ENCODE data around the gene LIMA1.
"Not testable (repeated sequence)": the region's sequence is repeated elsewhere in the genome, so short reads cannot be mapped to it uniquely, and the experiment has no call there.

The LIMA1 gene

DNA sequence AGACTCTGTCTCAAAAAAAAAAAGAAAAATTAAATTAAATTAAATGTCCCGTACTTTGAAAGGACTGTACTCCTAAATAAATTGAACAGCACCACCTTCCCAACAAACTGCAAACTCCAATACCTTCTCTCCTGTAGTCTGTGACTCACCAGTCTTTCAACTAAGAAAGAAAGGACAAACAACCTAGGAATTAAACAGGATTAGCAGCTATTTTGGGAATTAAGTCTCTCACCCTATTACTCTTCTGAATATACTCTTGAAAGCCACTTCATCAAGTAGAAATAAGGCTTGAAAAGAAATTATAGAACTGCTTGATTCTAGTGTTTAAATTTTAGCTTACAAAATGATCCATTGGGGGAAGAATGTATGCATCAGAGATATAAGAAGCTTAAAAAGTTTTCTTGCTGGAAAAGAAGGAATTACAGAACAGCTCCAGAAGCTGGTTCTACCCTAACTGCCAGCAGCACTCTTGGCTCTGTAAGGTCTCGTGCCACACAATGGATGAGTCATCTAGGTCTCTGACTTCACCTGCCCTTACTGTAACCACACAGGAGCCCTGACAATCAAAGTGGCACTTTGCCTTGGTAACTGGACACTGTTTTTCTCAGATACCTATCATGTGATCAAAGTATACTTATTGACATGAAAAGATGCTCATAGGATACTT lies 59.2 kb downstream of the LIMA1 start:
- TF ChIP-seq POLR2A (IDR thresholded peaks at IDR 0.05; ENCODE audit: low read length): no peak
- TF ChIP-seq GATA1 (IDR thresholded peaks at IDR 0.05; ENCODE audit: low read depth, low read length): no peak
- DNase-seq: no peak

DNA sequence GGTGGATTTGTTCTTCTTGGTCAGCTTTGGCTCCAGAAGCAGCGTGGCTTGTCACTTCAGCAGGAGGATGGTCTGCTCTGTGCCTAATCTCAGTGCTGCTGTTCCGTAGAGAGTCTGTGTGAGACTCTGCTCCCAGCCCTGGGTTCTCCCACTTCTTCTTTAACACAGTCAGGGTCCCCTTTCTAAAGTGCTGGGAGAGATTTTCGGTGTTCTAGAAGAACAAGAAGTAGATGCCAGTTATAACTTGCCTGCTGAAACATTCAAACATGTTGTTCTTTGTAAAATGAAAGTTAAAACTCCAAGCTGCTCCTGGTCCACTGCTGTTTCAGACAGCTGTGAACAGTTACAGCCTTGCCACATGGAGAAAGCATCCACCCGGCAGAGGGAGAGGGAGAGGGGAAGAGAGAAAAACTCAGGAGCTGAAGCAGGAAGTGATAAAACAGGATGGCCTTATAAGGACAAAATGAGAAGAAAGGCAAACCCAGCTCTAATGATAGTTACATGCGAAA lies 61.0 kb downstream of the LIMA1 start:
- peak in 1 of 2 experiments; percentile 17 for DNase-seq
- no peak for TF ChIP-seq GATA1 (IDR thresholded peaks at IDR 0.05; ENCODE audit: low read depth, low read length)
- no peak for TF ChIP-seq POLR2A (IDR thresholded peaks at IDR 0.05; ENCODE audit: low read length)

DNA sequence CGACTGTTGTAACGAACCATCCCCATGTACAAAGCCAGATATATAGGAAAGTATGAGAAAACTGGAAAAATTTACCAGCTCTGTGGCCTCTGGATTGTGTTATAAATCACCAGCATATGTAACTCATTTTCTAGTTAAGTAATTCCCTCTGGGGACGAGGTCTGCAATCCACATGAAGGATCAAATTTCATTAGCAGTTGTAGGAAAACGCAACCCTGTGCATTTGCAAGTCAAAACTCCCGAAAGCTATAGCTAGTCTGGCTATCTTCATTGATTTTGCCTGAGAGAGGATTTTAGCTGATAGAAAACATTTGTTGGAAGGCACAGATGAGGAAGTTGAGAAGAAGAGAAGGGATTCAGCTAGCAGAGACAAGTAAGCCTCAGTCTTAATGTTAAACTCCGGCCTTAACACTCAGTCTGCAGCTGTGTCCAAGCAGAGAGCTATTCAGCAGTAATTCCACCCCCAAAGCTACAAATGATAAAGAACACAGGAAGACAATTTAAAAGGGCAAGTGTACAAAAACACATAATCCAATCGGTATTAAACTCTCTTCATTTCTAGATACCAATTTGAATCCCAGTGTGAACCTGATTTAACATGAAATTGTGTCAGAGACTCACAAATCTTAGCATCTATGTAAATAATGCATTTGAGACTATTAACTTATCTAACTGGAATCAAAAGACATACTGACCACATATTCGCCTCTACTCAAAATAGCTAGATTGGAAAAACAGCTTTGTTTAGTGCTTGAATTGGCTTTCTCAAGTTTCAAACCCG lies 61.9 kb downstream of the LIMA1 start:
- no peak for DNase-seq

DNA sequence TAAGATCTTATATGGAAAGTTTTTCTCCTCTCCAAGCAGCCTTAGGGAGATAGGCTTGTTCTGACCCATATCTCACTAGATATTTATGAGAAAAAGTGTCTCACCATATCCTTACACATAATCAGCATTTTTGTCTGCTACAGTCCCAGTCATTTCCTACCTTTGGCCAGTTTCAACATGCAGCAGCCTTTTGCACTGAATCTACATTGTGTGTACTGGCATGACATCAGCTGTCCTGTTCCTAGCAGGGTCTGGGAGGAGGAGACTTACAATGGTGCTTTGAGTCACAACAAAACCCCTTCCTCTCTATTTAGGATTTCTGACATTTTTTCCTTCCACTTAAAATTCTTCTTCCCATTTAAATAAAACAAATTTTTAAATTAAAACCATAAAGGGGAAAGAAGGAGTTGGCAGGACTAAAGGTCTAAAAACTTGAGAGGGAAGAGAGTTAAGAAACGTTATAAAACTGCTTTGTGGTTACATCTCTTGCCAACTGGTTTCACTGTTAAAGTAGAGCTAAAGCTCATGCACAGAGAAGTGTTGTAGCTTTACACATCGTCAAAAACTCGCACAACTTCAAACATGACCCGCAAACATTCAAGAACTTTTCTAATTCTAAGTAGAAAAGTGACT lies 62.8 kb downstream of the LIMA1 start:
- no peak for DNase-seq
- no peak for TF ChIP-seq POLR2A (IDR thresholded peaks at IDR 0.05; ENCODE audit: low read length)
- no peak for TF ChIP-seq GATA1 (IDR thresholded peaks at IDR 0.05; ENCODE audit: low read depth, low read length)

More for the DNA sequence above, 61.9 kb downstream of the LIMA1 start:
- TF ChIP-seq POLR2A (IDR thresholded peaks at IDR 0.05; ENCODE audit: low read length) (no peak), GATA1 (IDR thresholded peaks at IDR 0.05; ENCODE audit: low read depth, low read length) (no peak)

DNA sequence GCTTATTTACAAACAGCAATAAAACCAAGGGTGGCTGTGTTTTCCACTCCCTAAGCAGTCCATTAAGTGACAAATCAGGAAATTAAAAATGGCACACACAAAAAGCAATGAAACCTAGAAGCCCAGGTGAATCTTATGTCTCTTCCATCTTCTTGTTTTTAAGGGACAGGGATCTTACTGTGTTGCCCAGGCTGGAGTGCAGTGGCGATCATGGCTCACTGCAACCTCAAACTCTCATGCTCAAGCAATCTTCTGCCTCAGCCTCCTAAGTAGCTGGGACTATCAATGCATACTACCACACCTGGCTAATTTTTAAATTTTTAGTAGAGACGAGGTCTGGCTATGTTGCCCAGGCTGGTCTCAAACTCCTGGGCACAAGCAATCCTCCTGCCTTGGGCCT lies 63.8 kb downstream of the LIMA1 start:
- TF ChIP-seq GATA1 (IDR thresholded peaks at IDR 0.05; ENCODE audit: low read depth, low read length): no peak
- no peak for TF ChIP-seq POLR2A (IDR thresholded peaks at IDR 0.05; ENCODE audit: low read length)
- no peak for DNase-seq

DNA sequence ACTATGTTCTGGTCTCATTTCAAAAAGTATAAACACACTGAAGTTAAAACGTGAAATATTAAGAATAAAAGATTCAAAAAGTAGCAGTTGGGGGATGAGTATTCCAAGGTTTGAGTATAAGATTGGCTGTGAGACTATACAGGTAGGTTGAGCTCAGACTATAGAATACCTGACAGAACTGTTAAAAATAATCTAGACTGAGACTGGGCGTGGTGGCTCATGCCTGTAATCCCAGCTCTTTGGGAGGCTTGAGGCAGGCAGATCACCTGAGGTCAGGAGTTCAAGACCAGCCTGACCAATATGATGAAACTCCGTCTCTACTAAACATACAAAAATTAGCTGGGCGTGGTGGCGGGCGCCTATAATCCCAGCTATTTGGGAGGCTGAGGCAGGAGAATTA lies 64.3 kb downstream of the LIMA1 start:
- not testable (repeated sequence) for DNase-seq

DNA sequence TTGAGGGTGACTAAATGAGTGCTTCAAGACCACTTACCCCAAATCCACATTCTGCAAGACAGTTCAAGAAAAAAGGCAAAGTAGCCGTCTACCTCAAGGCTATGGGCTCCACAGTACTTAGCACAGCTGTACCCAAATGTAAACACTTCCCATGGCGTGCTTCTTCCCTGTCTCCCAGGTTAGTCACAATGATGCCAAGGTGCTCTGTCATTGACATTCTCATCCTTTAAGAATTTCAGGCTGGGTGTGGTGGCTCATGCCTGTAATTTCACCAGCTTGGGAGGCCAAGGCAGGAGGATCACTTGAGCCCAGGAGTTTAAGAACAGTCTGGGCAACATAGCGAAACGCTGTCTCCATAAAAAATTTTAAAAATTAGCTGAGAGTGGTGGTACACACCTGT lies 64.9 kb downstream of the LIMA1 start:
- TF ChIP-seq GATA1 (IDR thresholded peaks at IDR 0.05; ENCODE audit: low read depth, low read length): no peak
- no peak for TF ChIP-seq POLR2A (IDR thresholded peaks at IDR 0.05; ENCODE audit: low read length)
- no peak for DNase-seq

DNA sequence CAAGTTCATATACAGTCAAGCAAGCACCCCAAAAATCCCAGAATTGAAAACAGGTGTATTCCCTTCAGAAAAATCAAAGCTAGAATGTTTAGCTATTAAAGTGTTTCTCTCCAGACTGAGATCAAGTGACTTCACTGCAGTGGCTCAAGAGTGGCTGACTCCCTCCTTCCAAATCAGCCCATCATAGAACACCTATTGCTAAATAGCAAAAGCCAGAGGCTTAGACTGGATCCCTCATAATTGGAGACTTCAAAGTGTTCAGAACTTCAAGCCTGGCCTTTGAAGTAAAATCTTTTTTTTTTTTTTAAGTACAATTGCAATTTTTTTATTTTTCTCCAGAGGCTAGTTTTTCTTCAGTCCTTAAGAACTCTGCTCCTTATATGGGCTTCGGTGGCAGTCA lies 66.1 kb downstream of the LIMA1 start:
- no peak for DNase-seq
- no peak for TF ChIP-seq GATA1 (IDR thresholded peaks at IDR 0.05; ENCODE audit: low read depth, low read length)
- no peak for TF ChIP-seq POLR2A (IDR thresholded peaks at IDR 0.05; ENCODE audit: low read length)

DNA sequence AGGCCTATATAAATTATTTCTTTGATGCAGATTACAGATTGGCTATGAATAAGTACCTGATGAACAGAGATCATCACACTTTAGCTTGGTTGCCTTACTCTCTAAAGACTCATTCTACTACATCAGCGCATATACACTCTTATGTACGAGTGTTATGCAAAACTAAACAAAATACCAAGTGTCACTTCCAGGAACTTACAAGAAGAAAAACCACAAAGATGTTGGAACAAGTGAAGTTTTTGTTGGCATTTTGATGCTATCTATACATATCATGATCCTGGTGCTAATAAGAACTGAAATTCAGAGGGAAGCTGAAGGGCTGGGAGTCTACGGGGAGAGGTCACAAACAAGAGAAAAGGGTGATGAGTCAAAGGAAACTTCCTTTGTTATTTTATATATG lies 68.3 kb downstream of the LIMA1 start:
- TF ChIP-seq GATA1 (IDR thresholded peaks at IDR 0.05; ENCODE audit: low read depth, low read length) (no peak), POLR2A (IDR thresholded peaks at IDR 0.05; ENCODE audit: low read length) (no peak)
- DNase-seq: no peak

DNA sequence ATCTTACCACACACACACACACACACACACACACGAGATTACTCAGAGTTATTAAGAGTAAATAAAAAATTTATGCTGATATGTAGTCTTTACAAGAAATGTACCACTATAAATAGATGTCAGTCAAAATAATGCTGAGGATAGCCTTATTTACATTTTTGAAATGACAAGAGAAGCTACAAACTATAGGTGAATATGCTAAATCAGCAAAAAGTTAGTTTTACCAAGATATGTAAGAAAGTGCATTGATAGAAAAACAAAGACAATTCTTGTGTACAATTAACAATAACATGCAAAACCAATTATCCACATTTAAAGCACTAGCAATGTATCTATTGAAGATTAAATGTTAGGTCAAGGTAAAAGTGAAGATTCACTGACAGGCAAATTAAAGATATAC lies 69.3 kb downstream of the LIMA1 start:
- DNase-seq: no peak
- no peak for TF ChIP-seq GATA1 (IDR thresholded peaks at IDR 0.05; ENCODE audit: low read depth, low read length)
- no peak for TF ChIP-seq POLR2A (IDR thresholded peaks at IDR 0.05; ENCODE audit: low read length)

DNA sequence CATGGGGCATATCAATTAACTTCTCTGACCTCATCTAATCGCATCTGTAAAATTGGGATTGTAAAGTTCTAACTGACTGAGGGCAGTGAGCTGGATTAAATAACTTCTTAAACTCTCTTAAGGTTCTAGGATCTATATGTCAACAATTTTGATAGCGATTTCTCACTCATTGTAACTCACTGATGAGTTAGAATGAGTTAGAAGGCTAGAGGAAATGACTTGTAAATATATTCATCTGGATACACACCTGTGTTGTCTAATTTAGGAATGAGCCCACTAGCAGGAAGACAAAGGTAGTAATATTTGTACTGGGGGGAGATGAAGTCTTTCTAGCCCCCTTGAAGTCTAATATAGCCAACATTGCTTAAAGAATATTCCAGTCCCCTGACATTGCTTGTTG lies 69.9 kb downstream of the LIMA1 start:
- TF ChIP-seq GATA1 (IDR thresholded peaks at IDR 0.05; ENCODE audit: low read depth, low read length) (no peak), POLR2A (IDR thresholded peaks at IDR 0.05; ENCODE audit: low read length) (no peak)
- DNase-seq: no peak

DNA sequence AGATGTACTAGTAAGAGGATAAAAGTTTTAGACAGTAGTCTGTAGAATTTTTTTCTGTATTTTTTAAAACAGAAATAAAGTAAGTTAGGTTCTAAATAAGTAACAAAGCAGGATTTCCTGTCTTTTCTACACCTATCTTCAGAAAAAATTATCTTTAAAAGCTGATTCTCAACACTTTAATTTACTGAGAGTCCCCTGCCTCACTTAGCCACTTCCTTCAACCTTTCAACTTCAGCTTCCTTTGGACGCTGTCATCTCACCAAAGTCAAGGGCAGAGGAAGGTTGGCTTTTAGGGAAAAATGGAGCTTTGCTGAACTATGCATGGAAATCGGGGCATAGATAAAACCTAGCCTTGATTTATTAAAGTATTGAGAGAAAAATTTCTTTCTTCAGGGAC lies 71.3 kb downstream of the LIMA1 start:
- DNase-seq: no peak
- TF ChIP-seq GATA1 (IDR thresholded peaks at IDR 0.05; ENCODE audit: low read depth, low read length) (no peak), POLR2A (IDR thresholded peaks at IDR 0.05; ENCODE audit: low read length) (no peak)

DNA sequence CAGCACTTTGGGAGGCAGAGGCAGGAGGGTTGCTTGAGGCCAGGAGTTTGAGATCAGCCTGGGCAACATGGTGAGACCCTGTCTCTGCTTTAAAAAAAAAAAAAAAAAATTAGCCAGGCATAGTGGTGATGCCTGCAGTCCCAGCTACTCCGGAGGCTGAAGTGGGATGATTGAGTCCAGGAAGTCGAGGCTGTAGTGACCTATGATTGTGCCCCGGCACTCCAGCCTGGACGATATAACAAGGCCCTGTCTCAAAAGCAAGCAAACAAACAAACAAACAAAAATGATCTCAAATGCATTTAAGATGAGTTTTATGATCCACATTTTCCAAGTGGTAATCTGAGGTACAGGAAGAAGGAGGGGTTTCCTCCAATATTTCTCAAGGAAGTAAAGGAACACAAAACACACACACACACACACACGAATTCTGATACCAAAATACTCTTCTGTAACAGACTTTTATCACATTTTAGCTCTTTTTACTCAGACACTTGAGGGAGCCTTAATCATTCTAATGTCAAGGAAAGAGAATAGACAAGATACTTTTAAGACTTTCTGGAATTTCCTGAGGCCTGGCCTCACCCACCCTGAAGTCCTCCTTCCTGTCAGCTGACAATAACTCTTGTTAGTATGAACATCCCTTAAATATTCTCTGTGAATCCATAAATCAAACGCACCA lies 71.8 kb downstream of the LIMA1 start:
- TF ChIP-seq POLR2A (IDR thresholded peaks at IDR 0.05; ENCODE audit: low read length) (no peak), GATA1 (IDR thresholded peaks at IDR 0.05; ENCODE audit: low read depth, low read length) (no peak)
- DNase-seq: no peak

DNA sequence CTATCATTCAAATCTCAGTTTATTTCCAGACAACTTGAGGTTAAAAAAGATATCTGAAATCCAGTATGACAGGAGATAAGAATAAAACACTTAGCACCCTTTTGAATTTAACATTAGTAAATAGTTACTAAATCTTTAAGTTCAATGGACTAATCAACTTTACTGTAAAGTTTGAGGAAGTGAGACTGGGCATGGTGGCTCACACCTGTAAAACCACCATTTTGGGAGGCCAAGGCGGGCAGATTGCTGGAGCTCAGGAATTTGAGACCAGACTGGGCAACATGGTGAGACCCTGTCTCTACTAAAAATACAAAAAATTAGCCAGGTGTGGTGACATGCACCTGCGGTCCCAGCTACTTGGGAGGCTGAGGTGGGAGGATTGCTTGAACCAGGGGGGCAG lies 75.9 kb downstream of the LIMA1 start:
- TF ChIP-seq GATA1 (IDR thresholded peaks at IDR 0.05; ENCODE audit: low read depth, low read length) (no peak), POLR2A (IDR thresholded peaks at IDR 0.05; ENCODE audit: low read length) (no peak)
- DNase-seq: no peak

All from erythroblast (primary cell).